Stimulated activated CD4-positive, alpha-beta T cell treated with anti-CD3 and anti-CD28 coated beads, Interleukin-12 subunit alpha, Interleukin-12 subunit beta, amount 100 ng/mL, for 24 hours (primary cell): ENCODE measurements around the gene SMIM8.

Experiments used
- DNase-seq, 2 experiments: peaks; one replicate each; pipeline ENCODE4 v3.0.0-alpha.2; 2020; ENCODE audit warnings: low read depth in 2 of 2

Gene SMIM8

DNA sequence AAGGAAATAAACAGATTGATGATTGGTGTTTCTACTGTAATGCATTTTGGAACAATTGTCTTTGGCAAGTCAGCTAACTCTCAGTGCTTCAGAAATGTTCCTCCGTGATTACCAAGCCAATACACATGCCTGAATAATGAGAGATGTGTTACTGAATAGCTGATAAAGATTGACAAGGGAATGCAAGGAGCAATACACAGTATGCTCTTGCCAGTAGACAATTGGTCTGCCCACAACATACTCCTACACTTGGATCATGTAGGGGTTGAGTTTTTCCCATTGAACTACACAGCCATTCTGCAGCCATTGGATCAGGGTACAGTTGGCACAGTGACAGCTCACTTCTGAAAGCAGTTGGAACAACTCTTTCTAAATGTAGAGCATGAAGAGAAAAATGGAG lies 12.3 kb downstream of the SMIM8 start:
- no peak for DNase-seq

DNA sequence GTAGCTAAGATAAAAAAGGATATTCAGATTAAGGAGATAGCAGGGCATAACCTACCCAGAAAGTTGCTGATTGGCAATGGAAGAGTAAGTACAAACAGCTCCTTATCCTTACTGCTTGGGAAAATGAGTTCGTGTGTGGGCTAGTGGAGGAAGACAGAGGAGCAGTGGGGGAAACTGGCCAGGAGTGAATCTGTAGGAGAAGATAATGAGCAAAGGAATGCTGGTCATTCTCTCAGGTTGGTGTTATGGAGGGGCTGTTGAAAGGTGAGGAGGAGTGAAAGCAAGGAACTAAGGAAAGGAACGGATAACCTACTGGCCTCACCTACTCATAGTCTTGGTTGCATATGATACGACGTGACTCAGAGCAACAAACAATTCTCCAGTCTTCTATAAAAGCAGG lies 14.0 kb downstream of the SMIM8 start:
- DNase-seq: no peak

DNA sequence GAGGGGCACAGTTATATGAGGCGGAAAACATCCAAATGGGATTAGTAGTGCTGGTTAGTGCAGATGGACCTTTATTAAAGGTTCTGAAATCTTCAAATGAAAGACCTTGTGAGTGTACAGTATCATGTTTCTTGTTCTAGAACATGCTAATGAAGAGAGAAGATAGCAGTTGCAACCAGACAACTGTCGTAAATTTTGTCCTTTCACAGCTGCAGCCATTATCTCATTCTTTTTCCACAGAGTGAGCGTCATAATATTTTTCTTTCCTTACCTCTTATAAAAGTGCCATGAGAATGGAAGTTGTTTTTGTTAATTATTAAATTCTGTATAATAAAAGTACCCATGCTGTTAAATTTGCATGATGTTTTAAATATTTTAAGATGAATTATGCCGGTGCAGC lies 17.8 kb downstream of the SMIM8 start:
- no peak for DNase-seq

DNA sequence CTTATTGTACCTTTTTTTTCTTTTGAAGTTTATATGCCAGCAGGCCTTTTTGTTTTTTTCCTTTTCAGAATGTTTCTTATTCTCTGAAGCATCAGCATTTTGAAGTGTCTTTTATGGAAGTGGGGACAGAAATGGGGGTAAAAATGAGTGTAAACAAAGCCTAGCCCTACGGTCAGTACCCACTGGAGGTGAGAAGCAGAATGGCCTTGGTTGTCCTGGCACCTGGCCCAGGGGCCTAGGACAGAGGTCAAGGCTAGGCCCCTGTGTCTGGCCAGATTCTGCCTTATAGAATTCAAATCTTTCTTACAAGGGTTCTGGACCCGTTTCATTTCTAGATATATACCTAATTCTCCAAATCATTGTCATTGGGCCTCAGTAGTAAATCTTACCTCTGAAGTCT lies 18.8 kb downstream of the SMIM8 start:
- no peak for DNase-seq

DNA sequence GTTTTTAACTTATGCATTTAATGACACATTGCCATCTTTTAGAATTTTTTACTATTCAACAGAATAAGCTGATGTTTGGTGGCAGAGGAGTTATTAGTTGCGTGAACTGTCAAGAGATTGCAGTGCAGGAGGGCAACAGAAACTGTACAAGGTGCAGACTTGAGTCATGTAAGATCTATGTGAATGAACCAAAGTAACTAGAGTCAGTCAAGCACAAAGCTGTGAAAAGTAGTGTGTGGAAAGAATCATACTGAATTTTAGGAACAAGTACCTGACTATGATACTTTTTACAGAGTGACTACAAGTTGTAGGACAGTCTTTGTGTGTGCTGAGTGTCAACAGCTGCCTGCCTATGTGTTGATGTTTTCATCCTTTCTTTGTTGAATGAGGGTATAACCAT lies 19.5 kb downstream of the SMIM8 start:
- DNase-seq: no peak

DNA sequence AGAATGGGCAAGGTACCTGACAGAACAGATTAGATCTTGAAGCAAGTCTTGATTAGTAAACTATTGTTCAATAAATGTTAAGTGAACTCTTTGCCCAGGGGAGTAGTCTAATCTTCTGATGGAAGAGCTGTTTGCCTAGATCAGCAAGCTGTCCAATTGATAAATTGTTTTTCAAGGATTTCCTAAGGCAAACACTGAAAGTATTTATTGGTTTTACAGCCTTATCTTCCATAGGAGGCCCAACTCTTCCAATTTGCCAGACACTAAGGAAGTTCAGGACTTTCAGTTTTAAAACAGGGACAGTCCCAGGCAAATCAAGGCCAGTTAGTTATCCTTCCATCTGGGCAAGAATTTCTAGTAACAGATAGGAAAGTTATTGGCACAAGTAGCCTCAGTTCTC lies 20.4 kb downstream of the SMIM8 start:
- no peak for DNase-seq

DNA sequence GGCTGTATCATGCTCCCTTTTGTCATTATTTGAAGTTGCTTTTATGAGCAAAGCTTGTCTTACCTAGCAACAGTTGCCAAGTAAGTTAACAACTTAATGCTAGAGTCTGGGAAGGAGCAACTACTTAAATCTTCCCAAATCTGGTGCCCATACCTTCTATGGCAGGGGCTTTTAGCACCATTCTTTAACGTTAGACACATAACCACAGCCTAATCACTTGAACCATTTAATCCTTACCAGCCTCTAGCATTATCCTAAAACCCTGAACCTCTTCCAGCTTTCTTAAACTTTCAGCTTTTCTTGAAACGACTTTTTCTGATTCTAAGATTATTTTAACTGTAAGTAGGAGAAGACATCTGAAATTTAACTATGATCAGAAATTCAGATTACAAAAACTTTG lies 22.3 kb downstream of the SMIM8 start, which contains the start of gene C6orf163:
Gene C6orf163 (plus strand): TSS at position 83 of the 400 bp plus-strand sequence. CDS start 287 bp downstream, at position 370.
- DNase-seq: no peak

DNA sequence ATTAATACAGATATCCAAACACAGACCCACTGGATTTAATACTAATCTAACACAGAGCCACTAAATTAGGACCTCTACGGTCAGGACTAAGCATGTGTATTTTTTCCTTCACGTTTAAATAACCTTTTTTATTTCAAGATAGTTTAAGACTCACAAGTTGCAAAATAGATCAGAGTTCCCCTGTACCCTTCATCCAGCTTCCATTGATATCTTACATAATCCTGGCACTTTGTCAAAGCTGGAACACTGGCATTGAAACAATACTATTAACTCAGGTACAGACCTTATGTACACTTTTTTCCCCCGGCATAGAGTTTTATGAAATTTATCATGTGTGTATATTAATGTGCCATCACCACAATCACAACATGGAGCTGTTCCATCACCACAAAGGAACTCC lies 24.3 kb downstream of the SMIM8 start:
- no peak for DNase-seq

DNA sequence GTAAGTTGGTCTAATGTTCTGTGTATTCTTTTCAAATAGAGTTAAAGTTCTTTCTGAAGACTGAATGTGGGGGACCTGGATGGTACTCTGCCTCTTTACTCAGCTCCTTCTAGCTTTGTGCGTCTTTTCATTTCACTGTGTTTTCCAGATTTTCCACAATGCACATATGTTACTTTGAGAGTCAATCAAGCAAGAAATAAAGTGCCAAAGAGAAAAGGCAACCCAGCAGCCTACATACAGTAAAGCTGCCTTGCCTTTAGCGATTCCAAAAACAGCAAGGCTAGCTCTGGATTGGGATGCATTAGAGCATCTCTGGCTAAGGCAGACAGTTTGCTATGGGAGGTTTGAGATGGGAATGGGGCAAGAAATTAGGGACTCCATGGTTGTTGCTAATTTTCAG lies 27.5 kb downstream of the SMIM8 start:
- DNase-seq: no peak

DNA sequence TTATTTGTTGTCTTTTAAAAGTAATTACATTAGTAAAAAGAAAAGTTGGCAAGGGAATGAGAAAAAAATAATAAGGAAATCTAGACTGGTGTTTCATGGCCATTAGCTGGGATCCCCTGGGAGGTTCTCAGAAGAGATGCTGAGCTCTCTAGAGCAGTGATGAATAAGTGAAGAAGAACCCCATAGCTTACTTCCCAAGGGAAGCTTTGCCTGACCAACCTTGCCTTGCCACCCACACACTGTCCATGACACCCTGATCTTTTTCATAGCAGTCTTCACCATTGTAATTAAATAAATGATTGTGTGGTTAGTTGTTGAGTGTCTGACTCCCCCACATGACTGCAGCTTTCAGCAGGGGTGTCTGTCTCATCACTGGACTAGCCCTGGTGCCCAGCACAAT lies 28.1 kb downstream of the SMIM8 start:
- DNase-seq: no peak

DNA sequence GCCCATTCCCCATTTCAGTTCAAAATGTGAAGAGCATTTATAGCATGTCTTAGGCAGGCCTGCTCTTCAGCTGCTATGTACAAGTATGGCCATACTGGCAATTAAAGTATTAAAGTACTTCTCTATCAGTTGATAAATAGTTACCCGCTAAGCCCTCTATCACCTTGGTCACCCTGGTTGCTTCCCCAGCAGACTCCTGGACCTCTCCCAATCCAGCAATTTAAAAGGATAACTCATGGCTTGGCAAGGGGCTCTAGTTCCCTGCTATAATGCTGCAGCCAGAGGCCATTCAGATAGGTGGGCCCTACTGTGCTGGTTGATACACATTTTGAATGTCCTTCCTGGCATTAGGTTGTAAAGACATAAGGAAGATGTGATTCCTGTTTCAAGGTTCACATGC lies 29.2 kb downstream of the SMIM8 start:
- DNase-seq: no peak

DNA sequence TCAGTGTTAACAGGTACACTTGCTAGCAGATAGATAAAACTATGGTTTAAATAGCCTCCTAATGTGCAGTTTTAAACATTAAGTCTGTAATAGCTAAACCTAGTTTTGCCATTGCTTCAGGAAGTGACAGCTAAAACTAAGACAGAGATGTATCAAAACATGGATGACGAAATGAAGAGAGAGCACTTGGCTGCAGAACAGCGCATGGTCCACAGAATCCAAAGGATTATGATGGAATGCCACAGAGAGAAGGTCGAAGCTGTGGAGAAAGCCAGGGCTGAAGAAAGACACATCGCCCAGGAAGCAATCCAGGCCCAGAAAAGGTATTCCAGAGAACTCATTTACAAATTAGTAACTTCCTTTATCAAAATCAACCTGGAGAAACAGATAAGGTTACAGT lies 33.8 kb downstream of the SMIM8 start:
- no peak for DNase-seq

DNA sequence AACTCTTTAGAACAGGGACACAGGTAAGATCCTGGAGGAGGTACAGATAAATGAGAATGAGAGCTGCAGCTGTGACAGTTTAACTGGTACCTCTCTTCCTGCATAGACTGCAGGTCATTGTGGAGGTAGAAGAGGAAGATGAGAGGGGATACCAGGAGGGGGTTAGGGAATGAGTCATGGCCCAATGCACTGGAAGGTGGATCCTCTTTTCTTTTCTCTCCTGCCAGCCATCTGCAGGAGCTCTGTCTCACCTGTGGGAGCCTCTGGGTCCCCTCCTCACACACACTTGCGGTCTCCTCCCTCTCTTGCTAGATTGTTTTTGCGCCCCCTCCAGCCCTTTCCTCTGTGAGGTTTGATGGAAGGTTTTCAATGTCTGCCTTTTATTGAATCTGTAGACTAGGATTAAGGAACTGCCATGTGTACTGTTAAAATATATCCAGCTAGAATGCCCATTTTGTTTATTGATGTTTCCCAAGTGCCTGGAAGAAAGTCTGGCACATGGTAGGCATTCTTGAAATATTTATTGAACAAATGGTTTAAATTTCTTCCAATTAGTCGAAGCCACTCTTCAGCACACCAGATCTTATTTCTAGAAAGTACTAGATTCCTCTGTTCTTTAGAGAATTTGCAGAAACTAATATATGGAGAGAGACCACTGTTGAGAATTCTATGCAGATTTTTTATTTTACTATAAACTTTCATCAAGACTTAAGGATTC lies 35.2 kb downstream of the SMIM8 start:
- DNase-seq: no peak

DNA sequence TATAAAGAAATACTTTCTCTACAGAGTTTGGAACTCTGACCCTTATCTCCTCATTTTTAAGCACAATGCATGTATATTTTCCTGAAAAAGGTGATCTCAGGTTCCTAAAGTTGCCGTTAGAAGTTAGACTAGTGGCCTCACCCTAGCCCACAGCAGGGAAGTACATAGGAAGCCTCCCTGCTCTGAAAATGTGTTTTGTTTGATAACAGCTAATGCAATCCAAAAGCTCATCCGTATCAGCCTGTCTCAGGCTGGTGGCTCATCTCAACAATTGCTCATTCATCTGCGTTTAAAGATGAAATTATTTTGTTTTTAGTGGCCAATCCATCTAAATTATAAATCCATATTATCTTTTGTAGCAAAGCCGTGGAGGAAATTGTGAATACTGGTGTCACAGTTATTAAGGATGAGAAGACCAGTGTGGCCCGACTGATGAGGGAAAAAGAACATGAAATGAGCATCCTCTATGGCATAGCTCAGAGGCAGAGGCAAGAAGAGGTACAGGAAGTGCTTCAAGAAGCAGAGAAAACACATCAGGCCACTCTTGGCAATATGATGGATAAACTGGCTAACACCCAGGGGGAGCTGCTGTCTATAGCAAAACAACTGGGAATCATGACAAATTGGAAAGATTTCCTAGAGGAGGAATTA lies 42.3 kb downstream of the SMIM8 start:
- DNase-seq: no peak

DNA sequence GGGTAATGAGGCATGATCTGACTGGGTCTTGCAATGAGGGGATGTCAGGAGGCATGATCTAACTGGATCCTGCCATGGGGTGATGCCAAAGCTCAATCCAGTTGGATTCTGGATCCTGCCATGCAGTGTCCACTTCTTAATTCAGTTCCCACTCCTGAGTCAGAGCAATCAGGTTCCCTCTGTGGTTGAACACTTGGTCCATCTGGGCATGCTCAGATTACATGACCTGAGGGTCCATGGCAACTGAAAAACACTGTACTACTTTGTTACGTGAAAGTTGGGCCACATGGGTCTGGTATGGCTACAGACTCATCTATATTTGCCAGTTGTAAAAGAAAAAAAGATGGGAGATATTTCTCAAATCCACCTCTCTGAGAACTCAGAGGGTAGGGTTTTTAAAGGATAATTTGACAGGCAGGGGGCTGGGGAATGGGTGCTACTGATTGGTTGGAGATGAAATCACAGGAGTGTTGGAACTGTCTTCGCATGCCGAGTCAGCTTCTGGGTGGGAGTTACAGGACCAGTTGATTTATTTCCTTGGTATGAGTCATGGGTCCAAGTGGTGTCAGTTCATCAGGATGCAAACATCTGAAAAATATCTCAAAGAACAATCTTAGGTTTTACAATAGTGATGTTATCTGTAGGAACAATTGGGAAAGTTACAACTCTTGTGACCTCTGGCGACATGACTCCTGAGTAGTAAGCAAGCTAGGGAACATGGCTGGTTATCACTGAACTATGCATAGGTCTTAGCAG lies 43.9 kb downstream of the SMIM8 start:
- no peak for DNase-seq

DNA sequence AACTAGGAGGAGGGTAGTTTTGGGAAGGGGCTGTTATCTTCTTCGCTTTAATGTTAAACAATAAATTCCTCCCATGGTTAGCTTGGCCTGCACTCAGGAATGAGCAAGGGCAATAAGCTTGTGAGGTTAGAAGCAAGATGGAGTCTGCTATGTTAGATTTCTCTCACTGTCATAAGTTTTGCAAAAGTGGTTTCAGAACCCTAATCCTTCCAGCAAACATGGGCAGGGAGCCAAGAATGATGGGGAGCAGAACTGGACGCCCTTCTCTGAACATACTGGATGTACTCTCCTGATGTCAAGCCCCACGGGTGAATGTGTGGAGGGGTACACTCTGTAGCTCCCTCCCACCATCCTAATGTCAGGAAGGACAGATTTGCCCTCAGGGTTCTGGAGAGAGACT lies 44.5 kb downstream of the SMIM8 start:
- no peak for DNase-seq

DNA sequence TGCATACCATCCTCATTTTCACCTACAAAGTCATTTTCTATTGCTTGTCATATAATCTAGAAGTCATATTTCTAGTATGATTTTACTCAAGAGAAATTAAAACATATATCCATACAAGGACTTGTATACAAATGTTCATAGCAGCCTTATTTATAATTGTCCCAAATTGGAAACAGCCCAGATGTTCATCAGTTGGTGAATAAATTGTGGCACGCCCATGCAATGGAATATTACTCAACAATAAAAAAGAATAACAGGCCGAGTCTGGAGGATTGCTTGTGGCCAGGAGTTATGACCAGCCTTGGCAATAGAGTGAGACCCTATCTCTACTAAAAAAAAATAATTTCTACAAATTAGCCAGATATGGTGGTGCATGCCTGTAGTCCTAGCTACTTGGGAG lies 51.0 kb downstream of the SMIM8 start:
- DNase-seq: no peak

DNA sequence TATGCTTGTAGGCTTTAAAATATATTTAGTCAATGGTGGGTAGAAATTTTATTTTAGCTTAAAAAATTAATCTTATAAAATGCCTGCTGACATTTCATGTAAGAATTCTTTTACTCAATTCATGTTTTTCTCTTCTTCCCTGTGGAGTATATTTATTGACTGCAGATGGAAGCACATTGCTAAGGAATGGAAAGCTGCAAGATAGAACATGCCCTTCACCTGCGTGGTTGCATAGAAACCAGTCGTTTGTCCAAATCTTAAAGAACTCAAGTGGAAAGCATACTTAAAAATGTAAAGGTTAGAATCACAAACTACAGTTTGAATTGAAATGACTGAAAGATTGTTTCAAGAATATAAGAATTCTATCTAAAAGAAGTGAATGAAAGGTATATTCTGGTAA lies 52.9 kb downstream of the SMIM8 start:
- no peak for DNase-seq

DNA sequence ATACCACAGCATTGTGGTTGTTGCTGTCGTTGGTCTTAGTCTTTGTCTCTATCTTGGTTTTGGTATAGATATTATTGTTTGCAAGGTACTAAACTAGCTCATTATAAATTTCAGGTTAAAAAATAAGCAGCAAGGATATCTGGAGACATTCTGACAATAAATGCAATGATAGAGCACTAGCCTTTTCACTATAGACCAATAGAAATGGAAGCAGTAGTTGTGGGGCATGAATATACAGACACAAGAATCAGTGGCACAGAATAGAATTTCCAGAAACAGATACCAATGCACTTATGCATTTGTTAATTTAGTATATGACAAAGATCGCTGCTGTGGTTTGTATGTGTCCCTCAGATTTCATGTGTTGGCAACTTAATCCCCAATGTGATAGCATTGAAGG lies 54.3 kb downstream of the SMIM8 start:
- DNase-seq: no peak

DNA sequence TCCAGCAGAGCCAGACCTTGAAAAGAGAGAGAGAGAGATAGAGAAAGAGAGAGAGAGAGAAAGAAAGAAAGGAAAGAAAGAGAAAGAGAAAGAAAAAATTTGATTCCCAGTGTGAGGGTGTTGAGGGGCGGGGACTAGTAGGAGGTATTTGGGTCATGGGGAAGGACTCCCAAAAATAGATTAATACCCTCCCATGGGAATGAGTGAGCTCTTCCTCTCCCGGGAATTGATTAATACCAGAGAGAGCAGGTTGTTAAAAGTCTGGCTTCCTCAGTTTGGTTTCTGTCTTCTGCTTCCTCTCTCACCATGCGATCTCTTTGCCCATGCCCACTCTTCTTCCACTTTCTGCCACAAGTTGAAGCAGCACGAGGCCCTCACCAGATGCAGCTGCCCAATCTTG lies 56.6 kb downstream of the SMIM8 start:
- no peak for DNase-seq

DNA sequence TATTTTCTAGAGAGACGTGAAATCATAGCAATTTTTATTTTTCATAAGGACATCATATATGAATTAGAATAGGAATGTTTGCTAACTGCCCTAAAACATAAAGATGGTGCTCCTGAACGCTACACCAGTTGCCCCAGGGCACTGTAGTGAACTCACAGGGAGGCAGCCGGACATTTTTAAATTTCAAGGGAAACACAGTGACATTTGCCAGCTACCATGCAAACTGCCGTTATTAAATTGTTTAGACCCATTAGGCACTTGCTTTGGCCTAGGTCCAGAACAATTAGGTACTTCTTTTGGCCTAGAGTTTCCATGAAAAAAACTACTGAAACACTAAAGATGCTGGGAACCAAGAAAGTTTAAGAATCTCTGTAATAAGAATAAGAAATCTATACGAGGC lies 60.5 kb downstream of the SMIM8 start:
- DNase-seq: no peak

DNA sequence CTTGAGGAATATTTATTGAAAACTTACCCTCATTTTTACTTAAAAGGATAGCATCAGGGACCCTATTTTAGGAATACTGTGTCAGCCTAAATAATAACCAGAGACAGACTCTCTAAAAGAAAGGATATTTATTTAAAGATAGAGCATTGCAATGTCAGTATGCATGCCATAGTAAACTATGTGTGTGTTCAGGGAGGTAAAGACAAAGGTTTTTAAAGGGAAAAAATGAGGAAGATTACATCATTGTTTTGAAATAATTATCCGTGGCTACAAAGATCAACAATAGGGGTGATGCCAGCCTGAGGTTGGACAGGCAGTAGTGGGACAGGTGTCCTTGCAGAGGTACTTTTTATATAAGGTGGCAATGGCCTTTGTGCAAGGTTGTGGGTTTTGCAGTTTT lies 61.6 kb downstream of the SMIM8 start:
- no peak for DNase-seq

DNA sequence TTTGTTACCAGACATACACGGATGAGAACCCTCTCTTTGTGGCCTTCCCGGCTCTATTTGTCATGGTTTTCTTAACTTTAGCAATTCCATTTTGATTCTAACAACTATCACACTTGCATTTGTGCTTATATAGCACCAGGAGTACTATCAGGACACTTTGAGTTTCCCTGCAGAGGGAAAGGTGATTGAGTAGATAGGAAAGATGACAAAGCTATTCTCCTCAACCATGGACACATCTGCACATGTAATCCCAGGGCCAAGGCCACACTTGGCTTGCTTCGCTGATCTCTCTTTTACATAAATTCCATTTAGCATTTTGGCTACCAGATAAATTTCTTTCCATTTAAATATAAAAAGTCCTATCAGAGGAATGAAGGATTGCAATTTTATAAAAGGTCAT lies 62.1 kb downstream of the SMIM8 start:
- no peak for DNase-seq
